Mesenchymal stem cell (in vitro differentiated cells and primary cell): ENCODE results near the gene EFEMP1.
A peak's percentile ranks its signal among the peaks of the same experiment; 100 is the strongest.

Experiments
- DNase-seq: peaks from one replicate; pipeline ENCODE4 v3.0.0-alpha.2; 2013
- H2AFZ ChIP-seq: one replicate; pipeline ENCODE4 v1.6.1; 2013; ENCODE audit warnings: low read depth, mild to moderate bottlenecking, control low read depth, inconsistent platforms, low read length, moderate library complexity
- H2AK5ac ChIP-seq: 2 replicates; pipeline ENCODE4 v1.6.1; 2013; ENCODE audit warnings: low read length, moderate library complexity, mild to moderate bottlenecking, inconsistent platforms; ENCODE audit not compliant: severe bottlenecking
- H2BK120ac ChIP-seq: one replicate; pipeline ENCODE4 v1.6.1; 2013; ENCODE audit warnings: low read depth, mild to moderate bottlenecking, inconsistent platforms, low read length, moderate library complexity
- H2BK12ac ChIP-seq, 2 experiments: one replicate each; pipeline ENCODE4 v1.6.1; 2013; ENCODE audit warnings: inconsistent platforms in 2 of 2, low read length in 2 of 2, mild to moderate bottlenecking in 2 of 2, moderate library complexity in 2 of 2, control low read depth in 1 of 2
- H2BK15ac ChIP-seq: one replicate; pipeline ENCODE4 v1.6.1; 2013; ENCODE audit warnings: mild to moderate bottlenecking, low read depth, inconsistent platforms; ENCODE audit not compliant: poor library complexity, severe bottlenecking
- H2BK5ac ChIP-seq: 2 replicates; pipeline ENCODE4 v1.6.1; 2013; ENCODE audit warnings: low read depth, mild to moderate bottlenecking, low read length, control low read depth, inconsistent platforms; ENCODE audit not compliant: poor library complexity, severe bottlenecking
- H3K14ac ChIP-seq, 2 experiments: one replicate each; pipeline ENCODE4 v1.6.1; 2013; ENCODE audit warnings: inconsistent platforms in 2 of 2, low read length in 2 of 2, control low read depth in 1 of 2, mild to moderate bottlenecking in 1 of 2, moderate library complexity in 1 of 2
- H3K18ac ChIP-seq, 2 experiments: one replicate each; pipeline ENCODE4 v1.6.1; 2013; ENCODE audit warnings: inconsistent platforms in 2 of 2, low read length in 2 of 2, control low read depth in 1 of 2, low read depth in 1 of 2, mild to moderate bottlenecking in 1 of 2
- H3K23ac ChIP-seq, 2 experiments: one replicate each; pipeline ENCODE4 v1.6.1; 2013; ENCODE audit warnings: inconsistent platforms in 2 of 2, low read length in 2 of 2, mild to moderate bottlenecking in 2 of 2, moderate library complexity in 2 of 2, control low read depth in 1 of 2
- H3K27ac ChIP-seq: 2 replicates; pipeline ENCODE4 v1.5.1; 2013; ENCODE audit warnings: mild to moderate bottlenecking, moderate library complexity, low read length, control low read depth, inconsistent platforms; ENCODE audit not compliant: poor library complexity, severe bottlenecking
- H3K27me3 ChIP-seq, 2 experiments: 2 replicates each; pipeline versions ENCODE4 v1.6.1 to v1.7.0; 2013; ENCODE audit warnings: low read length in 2 of 2, mild to moderate bottlenecking in 2 of 2, moderate library complexity in 2 of 2, control low read depth in 1 of 2, inconsistent platforms in 1 of 2; ENCODE audit not compliant: control insufficient read depth in 1 of 2, insufficient read depth in 1 of 2
- H3K36me3 ChIP-seq, 2 experiments: 2 replicates each; pipeline versions ENCODE4 v1.6.1 to v1.7.0; 2013; ENCODE audit warnings: low read length in 2 of 2, control low read depth in 1 of 2, inconsistent platforms in 1 of 2, low read depth in 1 of 2, mild to moderate bottlenecking in 1 of 2; ENCODE audit not compliant: insufficient read depth in 2 of 2, control insufficient read depth in 1 of 2
- H3K4ac ChIP-seq, 2 experiments: one replicate each; pipeline ENCODE4 v1.6.1; 2013; ENCODE audit warnings: inconsistent platforms in 2 of 2, low read length in 2 of 2, mild to moderate bottlenecking in 2 of 2, moderate library complexity in 2 of 2, control low read depth in 1 of 2, low read depth in 1 of 2
- H3K4me1 ChIP-seq: 2 replicates; pipeline ENCODE4 v1.6.1; 2013; ENCODE audit warnings: low read depth, low read length, control low read depth; ENCODE audit not compliant: control insufficient read depth, insufficient read depth
- H3K4me2 ChIP-seq: 2 replicates; pipeline ENCODE4 v1.6.1; 2013; ENCODE audit warnings: low read length, mild to moderate bottlenecking, inconsistent platforms; ENCODE audit not compliant: poor library complexity, severe bottlenecking
- H3K4me3 ChIP-seq, 2 experiments: 2 replicates each; pipeline versions ENCODE4 v1.5.1 to v1.7.0; 2013; ENCODE audit warnings: low read length in 2 of 2, mild to moderate bottlenecking in 2 of 2, control low read depth in 1 of 2, low read depth in 1 of 2; ENCODE audit not compliant: insufficient read depth in 1 of 2
- H3K79me1 ChIP-seq: replicated peaks from 2 replicates; pipeline ENCODE4 v1.6.1; 2013; ENCODE audit warnings: mild to moderate bottlenecking, control low read depth, low read length, inconsistent platforms; ENCODE audit not compliant: poor library complexity, severe bottlenecking
- H3K9ac ChIP-seq: 2 replicates; pipeline ENCODE4 v1.7.0; 2013; ENCODE audit warnings: mild to moderate bottlenecking, low read length, moderate library complexity
- H3K9me3 ChIP-seq: 2 replicates; pipeline ENCODE4 v1.7.0; 2013; ENCODE audit warnings: mild to moderate bottlenecking, low read length; ENCODE audit not compliant: control insufficient read depth
- H4K8ac ChIP-seq: one replicate; pipeline ENCODE4 v1.6.1; 2013; ENCODE audit warnings: inconsistent platforms, mild to moderate bottlenecking, low read length, moderate library complexity
- H4K91ac ChIP-seq: one replicate; pipeline ENCODE4 v1.6.1; 2013; ENCODE audit warnings: mild to moderate bottlenecking, low read length, inconsistent platforms
- WGBS: methylation state at CpG from one replicate; pipeline ENCODE4 v1.1.7; 2013; ENCODE audit warnings: mixed read lengths; 5-methylcytosine and 5-hydroxymethylcytosine counted together

Gene EFEMP1

GRCh38 chr2:55902971-55903370 lies 20.6 kb downstream of the EFEMP1 start:
- H4K8ac ChIP-seq = no peak overlapping the region
- H2AK5ac ChIP-seq = no peak overlapping the region
- H3K27me3 ChIP-seq = no peaks in the 10 kb centered on the region
- H3K4me3 ChIP-seq = no peak overlapping the region
- H3K4ac ChIP-seq = no peak overlapping the region
- no peak overlapping the region for H2BK12ac ChIP-seq
- H3K36me3 ChIP-seq = peaks cover 0 to 55% of the 10 kb centered on the region in 2 experiments
- no peak overlapping the region for H2AFZ ChIP-seq
- H3K18ac ChIP-seq = no peak overlapping the region
- no peak overlapping the region for H4K91ac ChIP-seq
- peak overlapping the region; percentile 91 for H3K27ac ChIP-seq
- no peaks in the 10 kb centered on the region for H3K79me1 ChIP-seq
- H3K14ac ChIP-seq = no peak overlapping the region
- no peak overlapping the region for H2BK5ac ChIP-seq
- peaks cover 2% of the 10 kb centered on the region for H3K4me1 ChIP-seq
- no peak overlapping the region for H3K23ac ChIP-seq
- no peak overlapping the region for H2BK15ac ChIP-seq
- H3K4me2 ChIP-seq = no peak overlapping the region
- no peak overlapping the region for H2BK120ac ChIP-seq
- no peak for DNase-seq
- peaks cover 14% of the 10 kb centered on the region for H3K9me3 ChIP-seq
- H3K9ac ChIP-seq = no peak overlapping the region

GRCh38 chr2:55902429-55902828 lies 21.2 kb downstream of the EFEMP1 start:
- Histone ChIP-seq H2BK15ac (no peak overlapping the region), H2AK5ac (no peak overlapping the region), H3K18ac (no peak overlapping the region), H3K9me3 (peaks cover 14% of the 10 kb centered on the region), H3K4me2 (no peak overlapping the region), H3K4ac (no peak overlapping the region), H4K8ac (no peak overlapping the region), H4K91ac (no peak overlapping the region), H3K9ac (no peak overlapping the region), H3K14ac (no peak overlapping the region), H3K79me1 (no peaks in the 10 kb centered on the region), H3K27ac (peak overlapping the region; percentile 91), H3K4me1 (peaks cover 2% of the 10 kb centered on the region), H3K36me3 (peaks cover 0 to 53% of the 10 kb centered on the region in 2 experiments), H2BK120ac (no peak overlapping the region), H3K4me3 (no peak overlapping the region), H3K27me3 (no peaks in the 10 kb centered on the region), H2AFZ (no peak overlapping the region), H3K23ac (no peak overlapping the region), H2BK12ac (no peak overlapping the region), H2BK5ac (peak overlapping the region; percentile 57)
- WGBS = 92% methylated on average over 2 of the region's 3 CpGs
- no peak for DNase-seq

- no peak overlapping the region for H3K4ac ChIP-seq
- H2BK15ac ChIP-seq = no peak overlapping the region
- H3K9me3 ChIP-seq = peaks cover 14% of the 10 kb centered on the region
- H2BK12ac ChIP-seq = no peak overlapping the region
- H2AFZ ChIP-seq = no peak overlapping the region
- no peak for DNase-seq
- H2BK5ac ChIP-seq = no peak overlapping the region
- peak overlapping the region in 1 of 2 experiments; percentile 14 for H3K4me3 ChIP-seq
- H4K91ac ChIP-seq = no peak overlapping the region
- no peak overlapping the region for H3K23ac ChIP-seq
- no peak overlapping the region for H2AK5ac ChIP-seq
- H3K27ac ChIP-seq = peak overlapping the region; percentile 91
- no peaks in the 10 kb centered on the region for H3K27me3 ChIP-seq
- no peak overlapping the region for H3K9ac ChIP-seq
- H4K8ac ChIP-seq = no peak overlapping the region
- H3K4me2 ChIP-seq = no peak overlapping the region
- no peak overlapping the region for H2BK120ac ChIP-seq
- H3K14ac ChIP-seq = no peak overlapping the region
- H3K79me1 ChIP-seq = no peaks in the 10 kb centered on the region
- peaks cover 0 to 48% of the 10 kb centered on the region in 2 experiments for H3K36me3 ChIP-seq
- H3K4me1 ChIP-seq = peaks cover 2% of the 10 kb centered on the region
- no peak overlapping the region for H3K18ac ChIP-seq
- 69% methylated on average over 2 of the region's 2 CpGs for whole genome bisulfite sequencing
Measured at GRCh38 chr2:55901941-55902340, 21.6 kb downstream of the EFEMP1 start.

- Histone ChIP-seq H4K8ac (no peak overlapping the region), H2BK5ac (peak overlapping the region; percentile 39), H3K4me1 (peaks cover 2% of the 10 kb centered on the region), H3K79me1 (no peaks in the 10 kb centered on the region), H3K14ac (no peak overlapping the region), H3K4me3 (no peak overlapping the region), H3K9ac (no peak overlapping the region), H3K23ac (no peak overlapping the region), H3K4me2 (no peak overlapping the region), H3K27ac (peak overlapping the region; percentile 91), H2AK5ac (peak overlapping the region; percentile 58), H3K27me3 (no peaks in the 10 kb centered on the region), H3K18ac (no peak overlapping the region), H2BK15ac (no peak overlapping the region), H3K9me3 (peaks cover 14% of the 10 kb centered on the region), H2BK120ac (no peak overlapping the region), H2AFZ (no peak overlapping the region), H3K4ac (no peak overlapping the region), H3K36me3 (peaks cover 0 to 47% of the 10 kb centered on the region in 2 experiments), H2BK12ac (no peak overlapping the region), H4K91ac (no peak overlapping the region)
- WGBS = 22% methylated on average over 1 of the region's 1 CpG
- DNase-seq = peak; percentile 41
Measured at GRCh38 chr2:55901322-55901721, 22.3 kb downstream of the EFEMP1 start.
